K562 (cell line): Measurements from ENCODE around the gene ZNF597.

ENCODE experiments used
- JUNB ChIP-seq: fragments of 450-650 bp; formaldehyde crosslinking; conservative IDR thresholded peaks from 2 replicates; pipeline ENCODE4 v1.4.0; 2020; ENCODE audit warnings: mild to moderate bottlenecking
- TCF7L2 ChIP-seq: fragments of 150-350 bp; IDR thresholded peaks from 2 replicates; pipeline ENCODE4 v1.6.1; 2016; ENCODE audit warnings: low read depth, mild to moderate bottlenecking, low read length, moderate library complexity
- ZNF232 ChIP-seq: sonication (generic); formaldehyde crosslinking; IDR thresholded peaks from 2 replicates; pipeline ENCODE4 v1.8.0; 2022; ENCODE audit warnings: mild to moderate bottlenecking, missing genetic modification reagents
- TF ChIP-seq, protein P1 (sequence below): sonication (generic); formaldehyde crosslinking; IDR thresholded peaks from 2 replicates; pipeline ENCODE4 v1.8.0; 2022; ENCODE audit warnings: missing genetic modification reagents, mild to moderate bottlenecking, borderline replicate concordance

DNA sequence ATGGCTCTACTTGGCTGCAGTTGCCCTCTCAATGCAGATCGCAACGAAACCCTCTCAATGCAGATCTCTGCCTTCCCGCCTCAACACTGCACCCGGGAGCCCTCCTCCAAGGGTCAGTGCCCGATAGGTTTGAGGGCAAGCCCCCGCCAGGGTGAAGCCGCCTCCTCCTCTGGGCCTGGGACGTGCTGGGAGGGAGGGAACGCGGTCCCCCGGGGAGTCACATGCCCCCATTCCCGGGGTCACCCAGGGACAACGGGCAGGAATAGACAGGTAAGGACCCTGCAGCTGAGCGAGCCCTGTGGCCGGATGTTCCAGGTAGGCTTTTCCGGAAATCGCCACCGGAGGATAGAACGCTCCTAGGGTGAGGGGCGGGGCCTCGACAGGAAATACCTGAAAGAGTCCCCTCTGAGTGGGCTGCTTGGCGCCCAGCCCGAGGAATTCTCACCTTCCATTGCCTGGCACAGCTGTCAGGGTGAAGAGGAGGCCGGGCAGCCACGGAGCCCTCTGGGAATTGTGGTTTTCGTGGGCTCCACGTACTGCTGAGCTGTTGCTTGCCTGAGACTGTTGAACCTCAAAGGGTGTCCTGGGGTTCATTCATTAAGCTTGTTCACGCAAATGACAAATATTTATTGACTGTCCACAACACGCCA is 29.4 kb downstream of the ZNF597 start:
- TF ChIP-seq TCF7L2, result no peak
- no peak for TF ChIP-seq ZNF232 (CRISPR knock-in tag)
- TF ChIP-seq JUNB (CRISPR knock-in tag), result no peak
- TF ChIP-seq, protein P1, sequence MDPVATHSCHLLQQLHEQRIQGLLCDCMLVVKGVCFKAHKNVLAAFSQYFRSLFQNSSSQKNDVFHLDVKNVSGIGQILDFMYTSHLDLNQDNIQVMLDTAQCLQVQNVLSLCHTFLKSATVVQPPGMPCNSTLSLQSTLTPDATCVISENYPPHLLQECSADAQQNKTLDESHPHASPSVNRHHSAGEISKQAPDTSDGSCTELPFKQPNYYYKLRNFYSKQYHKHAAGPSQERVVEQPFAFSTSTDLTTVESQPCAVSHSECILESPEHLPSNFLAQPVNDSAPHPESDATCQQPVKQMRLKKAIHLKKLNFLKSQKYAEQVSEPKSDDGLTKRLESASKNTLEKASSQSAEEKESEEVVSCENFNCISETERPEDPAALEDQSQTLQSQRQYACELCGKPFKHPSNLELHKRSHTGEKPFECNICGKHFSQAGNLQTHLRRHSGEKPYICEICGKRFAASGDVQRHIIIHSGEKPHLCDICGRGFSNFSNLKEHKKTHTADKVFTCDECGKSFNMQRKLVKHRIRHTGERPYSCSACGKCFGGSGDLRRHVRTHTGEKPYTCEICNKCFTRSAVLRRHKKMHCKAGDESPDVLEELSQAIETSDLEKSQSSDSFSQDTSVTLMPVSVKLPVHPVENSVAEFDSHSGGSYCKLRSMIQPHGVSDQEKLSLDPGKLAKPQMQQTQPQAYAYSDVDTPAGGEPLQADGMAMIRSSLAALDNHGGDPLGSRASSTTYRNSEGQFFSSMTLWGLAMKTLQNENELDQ (CRISPR knock-in tag), result no peak
